Measurements from ENCODE around the gene RFPL4AL1.

The RFPL4AL1 gene

GRCh38 chr19:55801416-55801815 is 32.5 kb downstream of the RFPL4AL1 start:
- no peak overlapping the region for H3K27ac Mint-ChIP-seq
- ATAC-seq (no peak), DNase-seq (no peak)
- peaks cover 4% of the 10 kb centered on the region for H3K9me3 Mint-ChIP-seq
- no peaks in the 10 kb centered on the region for H3K36me3 Mint-ChIP-seq (ENCODE audit: low read depth)
- H3K4me3 Mint-ChIP-seq, result no peak overlapping the region
- peaks cover 7% of the 10 kb centered on the region for H3K27me3 Mint-ChIP-seq
- H3K4me1 Mint-ChIP-seq, result no peaks in the 10 kb centered on the region

DNA sequence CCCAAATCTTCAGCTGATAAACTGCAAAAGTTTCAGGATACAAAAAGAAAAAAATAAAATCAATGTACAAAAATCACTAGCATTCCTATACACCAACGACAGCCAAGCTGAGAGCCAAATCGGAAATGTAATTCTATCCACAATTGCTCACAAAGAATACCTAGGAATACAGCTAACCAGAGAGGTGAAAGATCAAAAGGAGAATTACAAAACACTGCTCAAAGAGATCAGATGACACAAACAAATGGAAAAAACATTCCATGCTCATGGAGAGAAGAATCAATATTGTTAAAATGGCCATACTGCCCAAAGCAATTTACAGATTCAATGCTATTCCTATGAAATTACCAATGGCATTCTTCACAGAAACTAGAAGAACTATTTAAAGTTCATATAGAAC is 33.4 kb downstream of the RFPL4AL1 start:
- no peaks in the 10 kb centered on the region for H3K4me1 Mint-ChIP-seq
- peaks cover 5% of the 10 kb centered on the region for H3K27me3 Mint-ChIP-seq
- no peaks in the 10 kb centered on the region for H3K36me3 Mint-ChIP-seq (ENCODE audit: low read depth)
- H3K9me3 Mint-ChIP-seq, result peaks cover 4% of the 10 kb centered on the region
- H3K27ac Mint-ChIP-seq, result no peak overlapping the region
- no peak for DNase-seq
- no peak overlapping the region for H3K4me3 Mint-ChIP-seq
- ATAC-seq, result no peak

DNA sequence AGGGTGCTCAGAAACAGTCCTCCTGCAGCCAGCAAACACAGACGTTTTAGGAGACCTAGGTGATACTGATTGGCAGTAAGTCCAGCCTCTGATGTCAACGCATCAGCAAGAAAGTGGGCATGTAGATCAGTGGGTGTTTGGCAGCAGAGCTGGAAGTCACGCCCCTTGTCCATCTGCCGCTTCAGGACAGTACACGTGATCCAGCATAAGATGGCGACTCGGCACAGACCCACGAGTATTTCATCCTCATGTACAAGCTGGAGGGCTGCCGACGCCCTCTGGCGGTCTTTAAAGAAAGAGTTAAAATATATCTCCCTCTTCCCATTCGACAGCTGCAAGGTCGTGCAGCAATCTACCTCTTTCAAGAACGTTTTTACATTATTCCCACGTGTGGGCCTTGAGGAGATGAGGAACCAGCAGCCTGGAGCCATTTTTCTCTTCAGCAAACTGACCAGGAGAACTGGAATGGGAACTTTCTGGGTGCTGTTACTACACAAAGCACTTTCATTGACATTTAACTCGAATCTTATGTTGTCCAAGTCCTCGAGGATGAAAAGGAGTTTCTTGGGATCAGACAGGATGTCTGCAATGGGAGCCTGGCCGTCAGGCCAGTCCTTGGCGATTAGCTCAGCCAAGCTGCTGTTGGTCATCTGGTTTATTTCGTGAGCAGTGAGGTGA is 40.6 kb downstream of the RFPL4AL1 start:
- no peak overlapping the region for H3K4me3 Mint-ChIP-seq
- ATAC-seq (peak; percentile 88), DNase-seq (peak; percentile 40)
- H3K27me3 Mint-ChIP-seq, result peaks cover 12% of the 10 kb centered on the region
- H3K27ac Mint-ChIP-seq, result no peak overlapping the region
- no peaks in the 10 kb centered on the region for H3K36me3 Mint-ChIP-seq (ENCODE audit: low read depth)
- H3K4me1 Mint-ChIP-seq, result no peaks in the 10 kb centered on the region
- H3K9me3 Mint-ChIP-seq, result no peaks in the 10 kb centered on the region

- no peak overlapping the region for H3K27ac Mint-ChIP-seq
- H3K4me1 Mint-ChIP-seq, result no peaks in the 10 kb centered on the region
- DNase-seq, result no peak
- no peaks in the 10 kb centered on the region for H3K9me3 Mint-ChIP-seq
- H3K27me3 Mint-ChIP-seq, result peaks cover 15% of the 10 kb centered on the region
- ATAC-seq, result no peak
- no peaks in the 10 kb centered on the region for H3K36me3 Mint-ChIP-seq (ENCODE audit: low read depth)
- no peak overlapping the region for H3K4me3 Mint-ChIP-seq
These were observed 42.4 kb downstream of the RFPL4AL1 start for GRCh38 chr19:55811340-55811739.

DNA sequence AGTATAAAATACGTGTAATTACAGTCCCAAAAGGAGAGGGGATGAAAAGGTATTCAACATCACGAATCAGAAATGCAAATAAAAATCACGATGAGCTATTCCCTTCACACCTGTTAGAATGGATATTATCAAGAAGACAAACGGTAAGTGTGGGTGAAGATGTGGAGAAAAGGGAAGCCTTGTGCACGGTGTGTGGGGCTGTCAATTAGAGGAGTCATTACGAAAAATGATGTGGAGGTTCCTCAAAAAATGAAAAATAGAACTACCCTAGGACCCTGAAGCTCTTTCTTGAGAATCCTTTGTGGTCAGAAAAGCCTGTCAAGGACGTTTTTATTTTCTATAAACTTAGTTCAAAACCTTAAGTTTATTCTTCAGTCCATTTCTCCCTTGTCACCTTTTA is 43.5 kb downstream of the RFPL4AL1 start:
- H3K27ac Mint-ChIP-seq, result no peak overlapping the region
- H3K4me3 Mint-ChIP-seq, result no peak overlapping the region
- H3K36me3 Mint-ChIP-seq (ENCODE audit: low read depth), result no peaks in the 10 kb centered on the region
- no peaks in the 10 kb centered on the region for H3K4me1 Mint-ChIP-seq
- ATAC-seq (no peak), DNase-seq (no peak)
- peaks cover 18% of the 10 kb centered on the region for H3K27me3 Mint-ChIP-seq
- H3K9me3 Mint-ChIP-seq, result no peaks in the 10 kb centered on the region

- H3K4me3 Mint-ChIP-seq, result no peak overlapping the region
- H3K9me3 Mint-ChIP-seq, result no peaks in the 10 kb centered on the region
- H3K27ac Mint-ChIP-seq, result no peak overlapping the region
- no peaks in the 10 kb centered on the region for H3K4me1 Mint-ChIP-seq
- ATAC-seq (no peak), DNase-seq (no peak)
- H3K27me3 Mint-ChIP-seq, result peaks cover 19% of the 10 kb centered on the region
- no peaks in the 10 kb centered on the region for H3K36me3 Mint-ChIP-seq (ENCODE audit: low read depth)
These were observed 45.0 kb downstream of the RFPL4AL1 start for GRCh38 chr19:55813906-55814305.

GRCh38 chr19:55820037-55820436 is 51.1 kb downstream of the RFPL4AL1 start:
- no peak overlapping the region for H3K27ac Mint-ChIP-seq
- H3K27me3 Mint-ChIP-seq, result peaks cover 6% of the 10 kb centered on the region
- ATAC-seq (no peak), DNase-seq (no peak)
- H3K9me3 Mint-ChIP-seq, result no peaks in the 10 kb centered on the region
- no peaks in the 10 kb centered on the region for H3K4me1 Mint-ChIP-seq
- no peak overlapping the region for H3K4me3 Mint-ChIP-seq
- no peaks in the 10 kb centered on the region for H3K36me3 Mint-ChIP-seq (ENCODE audit: low read depth)

Measured in activated naive CD8-positive, alpha-beta T cell treated with anti-CD3 and anti-CD28 coated beads, Interleukin-2, amount 50 U/mL, for 24 hours (primary cell).